Superior temporal gyrus (tissue), 1 donor: ENCODE measurements around the gene LONP2.
"Not testable (repeated sequence)": the region's sequence is repeated elsewhere in the genome, so short reads cannot be mapped to it uniquely, and the experiment has no call there.

ENCODE experiments used
- DNase-seq: peaks from one replicate; pipeline ENCODE4 v3.0.0-alpha.2; 2016; ENCODE audit errors: extremely low spot score

Gene LONP2

GRCh38 chr16:48335961-48336360 lies 91.9 kb downstream of the LONP2 start:
- DNase-seq: no peak

- DNase-seq: no peak
These were observed 96.0 kb downstream of the LONP2 start for GRCh38 chr16:48340054-48340453.

DNA sequence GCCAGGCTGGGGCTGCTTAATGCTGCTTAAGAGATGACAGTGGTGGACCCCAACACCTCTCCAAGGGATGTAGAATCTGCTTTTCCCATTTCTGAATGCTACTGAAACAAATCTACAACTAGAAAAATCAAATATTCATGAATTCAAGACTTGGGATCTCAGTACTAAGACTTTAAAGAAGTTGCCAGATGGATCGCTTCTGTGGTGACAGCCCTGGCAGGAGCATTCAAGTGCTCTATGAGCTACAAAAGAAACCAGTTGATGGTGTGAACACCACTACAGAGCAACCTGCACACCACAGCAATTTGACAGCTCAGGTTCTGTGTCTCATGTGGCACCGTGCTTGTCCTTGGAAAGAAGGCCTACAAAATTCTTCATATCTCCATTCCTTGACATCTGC lies 98.5 kb downstream of the LONP2 start:
- DNase-seq: no peak

DNA sequence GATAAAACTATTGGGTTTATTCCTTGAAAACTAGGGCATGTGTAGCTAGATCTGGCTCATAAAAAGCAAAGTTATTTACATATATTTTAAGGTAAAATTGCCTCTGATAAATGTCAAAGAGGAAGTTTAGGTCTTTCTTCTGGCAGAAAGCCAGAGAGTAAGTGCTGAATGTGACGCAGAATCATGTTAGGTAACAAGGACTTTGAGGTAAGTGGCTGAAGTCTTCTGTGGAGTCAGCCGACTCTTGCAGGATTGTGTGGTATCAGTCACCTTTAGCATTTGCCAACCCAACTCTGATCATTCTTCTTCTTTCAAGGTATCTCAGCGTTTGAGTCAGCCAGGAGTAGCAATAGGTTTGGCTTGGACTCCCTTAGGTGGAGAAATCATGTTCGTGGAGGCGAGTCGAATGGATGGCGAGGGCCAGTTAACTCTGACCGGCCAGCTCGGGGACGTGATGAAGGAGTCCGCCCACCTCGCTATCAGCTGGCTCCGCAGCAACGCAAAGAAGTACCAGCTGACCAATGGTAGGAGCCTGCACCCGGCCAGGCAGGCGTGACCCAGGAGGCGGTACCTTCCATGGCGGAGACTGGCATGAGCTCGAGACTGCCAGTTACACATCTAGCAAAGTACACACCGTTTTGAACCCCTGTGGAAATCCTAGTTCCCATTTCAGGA lies 103.2 kb downstream of the LONP2 start:
- no peak for DNase-seq

DNA sequence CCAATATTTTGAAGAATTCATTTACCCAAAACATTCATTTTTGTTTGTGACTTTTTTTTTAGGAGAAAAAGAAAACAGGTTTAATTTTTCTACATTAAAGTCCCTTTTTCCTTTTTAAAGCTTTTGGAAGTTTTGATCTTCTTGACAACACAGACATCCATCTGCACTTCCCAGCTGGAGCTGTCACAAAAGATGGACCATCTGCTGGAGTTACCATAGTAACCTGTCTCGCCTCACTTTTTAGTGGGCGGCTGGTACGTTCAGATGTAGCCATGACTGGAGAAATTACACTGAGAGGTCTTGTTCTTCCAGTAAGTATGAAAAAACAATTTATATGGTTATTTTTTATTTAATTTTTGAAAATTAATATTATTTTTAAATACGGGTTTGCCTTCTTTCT lies 103.9 kb downstream of the LONP2 start:
- peak; percentile 78 for DNase-seq

DNA sequence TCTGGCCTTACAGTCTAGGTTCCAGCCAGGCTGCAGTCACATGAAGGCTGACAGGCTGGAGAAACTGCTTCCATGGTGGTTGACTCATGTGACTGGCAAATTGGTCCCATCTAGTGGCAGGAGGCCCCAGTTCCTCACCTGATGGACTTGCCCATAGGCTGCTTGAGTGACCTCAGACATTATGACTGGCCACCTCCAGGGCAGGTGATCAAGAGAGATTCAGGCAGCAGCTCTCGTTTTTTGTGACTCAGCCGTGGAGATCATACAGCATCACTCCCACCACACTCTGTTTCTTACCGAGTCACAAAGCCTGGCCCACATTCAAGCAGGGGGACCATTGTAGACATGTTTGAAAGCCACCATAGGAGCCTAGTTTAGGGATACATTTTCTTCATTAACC lies 106.6 kb downstream of the LONP2 start:
- no peak for DNase-seq

DNA sequence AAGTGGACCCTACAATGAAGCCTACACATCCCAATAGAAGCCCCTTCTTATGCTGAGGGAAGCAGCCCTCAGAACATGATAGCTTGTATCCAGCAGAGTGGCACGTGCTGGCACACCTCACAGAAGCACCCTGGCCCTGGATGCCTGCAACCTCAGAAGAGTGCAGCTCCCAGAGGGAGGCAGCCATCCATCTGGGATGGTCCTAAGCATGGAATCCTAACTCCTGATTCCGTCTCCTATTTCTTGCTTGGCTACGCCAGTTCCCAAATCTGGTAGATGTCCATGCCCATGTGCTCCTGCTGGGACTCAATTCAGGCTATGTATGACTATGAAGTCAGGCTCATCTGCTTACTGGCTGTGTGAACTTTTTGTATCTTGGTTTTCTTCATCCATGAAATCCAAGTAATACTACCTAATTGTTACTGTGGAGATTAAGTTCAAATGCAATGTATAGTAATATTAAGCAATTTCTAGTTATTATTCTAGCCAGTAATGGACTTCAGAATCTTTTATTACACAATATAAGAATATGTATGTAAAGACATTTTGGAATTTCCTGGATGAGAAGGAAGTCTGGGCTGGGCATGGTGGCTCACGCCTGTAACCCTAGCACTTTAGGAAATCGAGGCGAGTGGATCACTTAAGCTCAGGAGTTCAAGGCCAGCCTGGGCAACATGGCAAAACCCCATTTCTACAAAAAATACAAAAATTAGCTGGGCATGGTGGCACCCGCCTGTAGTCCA lies 108.7 kb downstream of the LONP2 start:
- no peak for DNase-seq

DNA sequence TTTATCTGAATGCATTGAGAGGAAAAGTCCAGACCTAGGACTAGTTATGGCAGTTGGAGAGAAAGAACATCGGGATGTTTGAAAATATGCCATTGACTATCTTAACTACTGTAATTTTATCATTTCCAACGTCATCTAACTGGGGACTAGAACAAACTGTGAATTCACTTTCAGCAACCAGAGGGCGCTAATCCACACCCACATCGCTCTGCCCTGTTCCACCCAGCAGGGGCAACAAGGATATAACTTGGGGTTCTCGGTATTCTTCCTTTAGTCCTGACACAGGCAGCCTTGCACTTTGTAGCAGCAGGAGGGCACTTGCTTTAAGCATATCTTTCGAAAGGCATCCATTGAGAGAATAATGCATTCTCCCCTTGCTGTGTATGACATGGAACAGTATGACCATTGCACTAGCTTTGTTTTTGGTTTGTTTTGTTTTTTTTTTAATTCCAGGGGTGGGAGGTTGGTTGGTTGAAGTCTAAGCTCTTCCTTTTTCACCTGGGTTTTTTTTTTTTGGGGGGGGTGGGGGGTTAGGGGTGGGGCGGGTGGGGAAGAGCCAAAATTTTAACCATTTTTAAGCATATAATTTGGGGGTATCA lies 109.6 kb downstream of the LONP2 start:
- peak; percentile 84 for DNase-seq

DNA sequence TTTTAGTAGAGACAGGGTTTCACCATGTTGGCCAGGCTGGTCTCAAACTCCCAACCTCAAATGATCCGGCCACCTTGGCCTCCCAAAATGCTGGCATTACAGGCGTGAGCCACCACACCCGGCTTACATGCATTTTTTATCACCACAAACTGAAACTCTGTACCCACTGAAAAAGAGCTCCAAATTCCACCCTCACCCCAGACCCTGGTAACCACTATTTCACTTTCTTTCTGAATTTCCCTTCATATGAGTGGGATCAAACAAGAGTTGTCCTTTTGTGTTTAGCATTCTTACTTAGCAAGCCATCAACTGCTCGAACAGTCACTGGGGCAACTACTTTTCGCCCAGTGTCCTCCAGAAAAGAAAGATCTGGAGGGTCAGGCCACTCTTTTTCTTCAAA lies 110.3 kb downstream of the LONP2 start:
- not testable (repeated sequence) for DNase-seq

GRCh38 chr16:48354877-48355855 lies 111.1 kb downstream of the LONP2 start:
- DNase-seq: no peak

GRCh38 chr16:48356633-48357376 lies 112.7 kb downstream of the LONP2 start:
- no peak for DNase-seq

- no peak for DNase-seq
These were observed 114.3 kb downstream of the LONP2 start for GRCh38 chr16:48358419-48358818.

- no peak for DNase-seq
These were observed 115.9 kb downstream of the LONP2 start for GRCh38 chr16:48359983-48360382.

- no peak for DNase-seq
These were observed 116.9 kb downstream of the LONP2 start for GRCh38 chr16:48361012-48361411.

GRCh38 chr16:48361540-48362144 lies 117.5 kb downstream of the LONP2 start:
- DNase-seq: no peak

DNA sequence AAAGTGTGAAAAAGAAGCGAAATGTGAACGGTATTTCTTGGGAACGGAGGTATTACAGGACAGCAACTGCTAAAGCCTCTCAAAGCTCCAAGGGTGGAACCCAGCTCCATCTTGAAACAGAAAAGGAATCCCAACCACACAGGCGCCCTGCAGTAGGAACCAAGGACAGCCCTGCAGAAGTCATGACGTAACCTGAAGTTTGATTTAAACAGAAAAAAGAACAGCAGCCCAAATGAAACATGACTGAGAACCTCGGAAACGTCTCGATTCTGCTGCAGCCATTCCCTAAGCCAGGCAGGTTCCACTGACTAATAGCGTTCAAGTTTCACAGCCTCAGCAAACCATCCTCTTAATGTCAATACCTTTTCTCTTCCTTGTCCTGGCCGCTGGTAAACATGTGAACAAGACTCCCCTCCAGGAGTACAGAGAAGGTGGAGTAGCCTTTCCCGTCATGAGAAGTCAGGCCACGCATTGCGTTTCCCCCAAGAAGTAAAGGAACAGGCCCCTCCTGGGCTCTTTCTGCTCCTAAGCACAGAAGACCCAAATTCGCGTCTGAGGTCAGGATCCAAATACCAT lies 121.0 kb downstream of the LONP2 start:
- no peak for DNase-seq

DNA sequence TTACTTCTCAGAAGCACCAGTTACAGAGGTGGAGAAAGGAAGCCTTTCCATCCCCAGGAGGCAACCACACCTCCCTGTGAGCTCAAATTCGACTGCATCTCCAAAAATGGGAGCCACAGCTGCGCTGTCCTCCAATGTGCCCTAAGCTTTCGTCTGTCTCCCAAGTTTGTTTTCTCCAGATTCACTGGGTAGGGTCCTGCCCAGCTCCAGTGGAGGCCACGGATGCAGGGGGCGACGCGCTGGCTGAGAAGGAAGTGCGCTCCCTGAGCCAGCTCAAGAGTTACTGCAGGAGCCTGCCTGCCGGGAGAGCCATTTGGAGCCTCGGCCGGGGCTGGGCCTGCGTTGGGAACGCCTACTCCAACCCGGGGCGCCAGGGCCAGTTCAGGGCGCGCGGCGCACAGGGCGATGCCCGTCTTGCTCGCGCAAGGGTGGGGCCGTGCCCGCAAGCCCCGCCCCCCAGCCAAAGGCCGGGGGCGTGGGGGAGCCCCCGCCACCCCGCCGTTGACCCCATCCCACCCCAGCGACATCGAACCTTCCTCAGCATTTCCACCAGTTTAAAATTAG lies 121.6 kb downstream of the LONP2 start:
- peak; percentile 74 for DNase-seq

- peak; percentile 62 for DNase-seq
These were observed 122.3 kb downstream of the LONP2 start for GRCh38 chr16:48366165-48367093.
